Hepatocyte (in vitro differentiated cells): ENCODE measurements around the gene CHST11.
"Not testable (repeated sequence)": the region's sequence is repeated elsewhere in the genome, so short reads cannot be mapped to it uniquely, and the experiment has no call there.

Source experiments
- EZH2 ChIP-seq: fragments of 200-600 bp; sonication (generic); IDR thresholded peaks from 2 replicates; pipeline ENCODE4 v1.6.1; 2016; ENCODE audit warnings: antibody characterized with exemption, mild to moderate bottlenecking, borderline replicate concordance
- EZH2phosphoT487 ChIP-seq: fragments of 200-600 bp; sonication (generic); IDR thresholded peaks from one replicate; pipeline ENCODE4 v1.6.1; 2018; ENCODE audit warnings: antibody characterized with exemption, mild to moderate bottlenecking, low read depth, moderate library complexity; ENCODE audit not compliant: unreplicated experiment, severe bottlenecking
- TF ChIP-seq, protein P1 (sequence below): fragments of 200-600 bp; sonication (generic); IDR thresholded peaks from 2 replicates; pipeline ENCODE4 v1.5.1; 2016; ENCODE audit warnings: antibody characterized with exemption, mild to moderate bottlenecking; ENCODE audit not compliant: poor library complexity

DNA sequence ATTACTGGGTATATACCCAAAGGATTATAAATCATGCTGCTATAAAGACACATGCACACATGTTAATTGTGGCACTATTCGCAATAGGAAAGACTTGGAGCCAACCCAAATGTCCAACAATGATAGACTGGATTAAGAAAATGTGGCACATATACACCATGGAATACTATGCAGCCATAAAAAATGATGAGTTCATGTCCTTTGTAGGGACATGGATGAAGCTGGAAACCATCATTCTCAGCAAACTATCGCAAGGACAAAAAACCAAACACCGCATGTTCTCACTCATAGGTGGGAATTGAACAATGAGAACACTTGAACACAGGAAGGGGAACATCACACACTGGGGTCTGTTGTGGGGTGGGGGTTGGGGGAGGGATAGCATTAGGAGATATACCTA lies 117.6 kb downstream of the CHST11 start:
- TF ChIP-seq, protein P1, sequence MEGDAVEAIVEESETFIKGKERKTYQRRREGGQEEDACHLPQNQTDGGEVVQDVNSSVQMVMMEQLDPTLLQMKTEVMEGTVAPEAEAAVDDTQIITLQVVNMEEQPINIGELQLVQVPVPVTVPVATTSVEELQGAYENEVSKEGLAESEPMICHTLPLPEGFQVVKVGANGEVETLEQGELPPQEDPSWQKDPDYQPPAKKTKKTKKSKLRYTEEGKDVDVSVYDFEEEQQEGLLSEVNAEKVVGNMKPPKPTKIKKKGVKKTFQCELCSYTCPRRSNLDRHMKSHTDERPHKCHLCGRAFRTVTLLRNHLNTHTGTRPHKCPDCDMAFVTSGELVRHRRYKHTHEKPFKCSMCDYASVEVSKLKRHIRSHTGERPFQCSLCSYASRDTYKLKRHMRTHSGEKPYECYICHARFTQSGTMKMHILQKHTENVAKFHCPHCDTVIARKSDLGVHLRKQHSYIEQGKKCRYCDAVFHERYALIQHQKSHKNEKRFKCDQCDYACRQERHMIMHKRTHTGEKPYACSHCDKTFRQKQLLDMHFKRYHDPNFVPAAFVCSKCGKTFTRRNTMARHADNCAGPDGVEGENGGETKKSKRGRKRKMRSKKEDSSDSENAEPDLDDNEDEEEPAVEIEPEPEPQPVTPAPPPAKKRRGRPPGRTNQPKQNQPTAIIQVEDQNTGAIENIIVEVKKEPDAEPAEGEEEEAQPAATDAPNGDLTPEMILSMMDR = not testable (repeated sequence)
- not testable (repeated sequence) for TF ChIP-seq EZH2phosphoT487, EZH2
